Naive thymus-derived CD8-positive, alpha-beta T cell (primary cell): ENCODE measurements around the gene RNF217. TPM values are rescaled to one million over a fixed set of nuclear protein-coding genes. Genes with fewer than 3 reads are reported as not detected.
"Not testable (repeated sequence)": the region's sequence is repeated elsewhere in the genome, so short reads cannot be mapped to it uniquely, and the experiment has no call there.

ENCODE experiments used
- ATAC-seq, 2 donors: fragments of 150-1000 bp; cut with Tn5 transposase in 1 of 2; sonication (Bioruptor Pico), chemical (Tn5 transposase) in 1 of 2; 1 replicate in 1 of 2; 2 replicates in 1 of 2; pipeline ENCODE4 v1.10.0; 2021; ENCODE audit warnings: mild to moderate bottlenecking in 2 of 2, moderate library complexity in 2 of 2
- POLR2A ChIA-PET: fragments of 350-600 bp; sonication (Branson Sonifier 250); formaldehyde crosslinking; loops from one replicate; lab custom pipeline; 2021; ENCODE audit warnings: antibody characterized with exemption; lab: Charles Lee
- DNase-seq, 10 donors: peaks; one replicate each; pipeline versions ENCODE4 v3.0.0 to v3.0.0-alpha.2; 2020 to 2022
- H3K27ac Mint-ChIP-seq, 10 donors: one replicate each; pipeline ENCODE4 v1.8.0; 2020 to 2022; ENCODE audit warnings: mild to moderate bottlenecking in 10 of 10, mixed read lengths in 10 of 10, moderate library complexity in 4 of 10, inconsistent platforms in 1 of 10
- H3K27me3 Mint-ChIP-seq, 5 donors: one replicate each; pipeline ENCODE4 v1.8.0; 2021 to 2022; ENCODE audit warnings: mixed read lengths in 5 of 5
- H3K36me3 Mint-ChIP-seq, 3 donors: one replicate each; pipeline ENCODE4 v1.8.0; 2020 to 2022; ENCODE audit warnings: mixed read lengths in 3 of 3, mild to moderate bottlenecking in 2 of 3, inconsistent platforms in 1 of 3
- H3K4me1 Mint-ChIP-seq, 4 donors: one replicate each; pipeline ENCODE4 v1.8.0; 2021 to 2022; ENCODE audit warnings: mixed read lengths in 4 of 4
- H3K4me3 Mint-ChIP-seq, 10 donors: one replicate each; pipeline ENCODE4 v1.8.0; 2020 to 2022; ENCODE audit warnings: mild to moderate bottlenecking in 10 of 10, mixed read lengths in 10 of 10, moderate library complexity in 6 of 10, inconsistent platforms in 1 of 10
- H3K9me3 Mint-ChIP-seq, 9 donors: one replicate each; pipeline ENCODE4 v1.8.0; 2020 to 2022; ENCODE audit warnings: mixed read lengths in 9 of 9, mild to moderate bottlenecking in 3 of 9, inconsistent platforms in 1 of 9, moderate library complexity in 1 of 9
- polyA plus RNA-seq, 3 donors: library from polyadenylated mRNA; unstranded; fragments of 300-500 nt; fragmentation: Illumina TruSeq; gene quantifications; one replicate each; pipeline ENCODE4 v1.2.3, GENCODE V29; 2021
- total RNA-seq, 8 experiments: library from RNA in 2 of 8; stranded (reverse) in 2 of 8; gene quantifications; one replicate each; pipeline ENCODE4 v1.2.3 and lab custom pipeline; 2021 to 2026

The RNF217 gene
- total and polyA plus RNA-seq, 5 experiments from 2014 or later = 0.05 TPM; not detected in 4

DNA sequence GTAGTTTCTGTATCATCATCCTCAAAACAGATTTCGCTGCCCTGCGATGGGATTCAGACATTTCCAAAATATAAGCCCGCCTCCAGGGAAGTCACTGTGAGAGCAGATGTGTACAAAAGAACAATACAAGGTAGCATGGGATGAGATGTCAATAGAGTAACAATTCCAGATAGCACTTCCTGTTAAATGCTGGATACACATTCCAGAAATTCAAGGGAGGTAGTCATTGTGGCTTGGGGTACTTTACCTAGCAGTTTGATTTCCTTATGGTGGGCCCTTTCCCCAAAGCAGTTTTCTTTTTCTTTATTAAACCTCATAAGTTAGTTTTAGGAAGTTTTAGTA is 2.5 kb downstream of the RNF217 start:
- H3K4me1 Mint-ChIP-seq = peaks cover 7 to 17% (median 14%) of the 10 kb centered on the region in 4 donors
- no peak for ATAC-seq
- no peak overlapping the region for H3K27ac Mint-ChIP-seq
- no peak overlapping the region for H3K4me3 Mint-ChIP-seq
- peaks cover 35 to 58% (median 42%) of the 10 kb centered on the region in 5 donors for H3K27me3 Mint-ChIP-seq
- H3K9me3 Mint-ChIP-seq = peaks cover 0 to 2% (median 0%) of the 10 kb centered on the region in 9 donors
- POLR2A ChIA-PET = no interaction called here
- no peak for DNase-seq
- H3K36me3 Mint-ChIP-seq = no peaks in the 10 kb centered on the region

DNA sequence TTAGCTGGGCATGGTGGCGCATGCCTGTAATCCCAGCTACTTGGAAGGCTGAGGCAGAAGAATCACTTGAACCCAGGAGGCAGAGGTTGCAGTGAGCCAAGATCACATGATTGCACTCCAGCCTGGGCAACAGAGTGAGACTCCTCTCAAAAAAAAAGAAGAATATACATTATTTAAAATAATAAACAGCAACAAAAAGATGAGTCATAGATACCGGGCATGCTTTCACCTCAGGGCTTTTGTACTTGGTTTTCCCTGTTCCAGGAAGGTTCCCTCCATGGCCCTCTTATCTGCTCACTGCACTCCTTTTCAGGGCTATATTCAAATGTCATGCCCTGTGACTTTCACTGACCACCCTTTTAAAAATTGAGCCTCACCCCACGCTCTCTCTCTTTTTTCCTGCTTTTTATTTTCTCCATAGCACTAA is 3.2 kb downstream of the RNF217 start:
- H3K27ac Mint-ChIP-seq, DNase-seq, ATAC-seq, H3K4me3 Mint-ChIP-seq, H3K9me3 Mint-ChIP-seq, POLR2A ChIA-PET, H3K36me3 Mint-ChIP-seq: not testable (repeated sequence)
- peaks cover 31 to 51% (median 35%) of the 10 kb centered on the region in 5 donors for H3K27me3 Mint-ChIP-seq
- H3K4me1 Mint-ChIP-seq = peaks cover 7 to 17% (median 14%) of the 10 kb centered on the region in 4 donors

DNA sequence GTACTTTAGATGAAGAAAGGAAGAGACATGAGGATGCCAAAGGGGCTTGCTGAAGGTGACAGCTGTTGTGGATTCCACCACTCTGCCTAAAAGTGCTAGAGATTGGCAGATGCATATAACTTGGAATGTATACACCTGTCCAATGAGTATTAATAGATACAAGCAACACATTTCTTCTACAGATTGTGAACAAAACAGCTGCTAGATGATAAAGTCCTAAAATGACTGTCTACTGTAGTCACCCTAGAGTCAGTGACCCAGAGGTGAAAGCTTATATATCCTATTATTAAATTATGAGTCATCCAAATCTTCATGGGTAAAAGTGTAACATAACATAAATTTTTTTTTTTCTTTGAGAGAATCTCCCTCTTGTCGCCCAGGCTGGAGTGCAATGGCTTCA is 5.2 kb downstream of the RNF217 start:
- no peaks in the 10 kb centered on the region for H3K36me3 Mint-ChIP-seq
- peaks cover 4 to 9% (median 8%) of the 10 kb centered on the region in 4 donors for H3K4me1 Mint-ChIP-seq
- no peaks in the 10 kb centered on the region for H3K9me3 Mint-ChIP-seq
- H3K27ac Mint-ChIP-seq = no peak overlapping the region
- H3K4me3 Mint-ChIP-seq = no peak overlapping the region
- POLR2A ChIA-PET = no interaction called here
- DNase-seq (no peak), ATAC-seq (no peak)
- peaks cover 19 to 37% (median 26%) of the 10 kb centered on the region in 5 donors for H3K27me3 Mint-ChIP-seq

DNA sequence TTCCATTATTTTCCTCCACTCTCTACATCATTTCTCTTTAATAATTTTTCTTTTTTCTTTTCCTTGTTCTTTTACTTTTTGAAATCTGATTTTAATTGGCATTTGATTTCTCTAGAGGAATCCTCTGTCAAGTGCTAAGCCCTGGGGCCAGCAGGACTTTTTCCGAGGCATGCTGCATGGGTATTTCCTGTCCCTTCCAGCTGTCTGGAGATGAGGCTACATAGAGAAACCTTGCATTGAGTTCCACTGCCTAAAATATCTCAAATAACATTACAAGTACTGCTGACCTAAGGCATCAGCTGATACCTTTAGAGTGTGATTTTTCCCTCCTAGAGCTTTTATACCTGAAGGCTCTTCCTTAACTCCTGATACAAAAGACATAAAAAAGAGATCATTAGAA is 6.2 kb downstream of the RNF217 start:
- ATAC-seq (no peak), DNase-seq (no peak)
- no peak overlapping the region for H3K4me3 Mint-ChIP-seq
- POLR2A ChIA-PET = no interaction called here
- no peak overlapping the region for H3K27ac Mint-ChIP-seq
- no peaks in the 10 kb centered on the region for H3K36me3 Mint-ChIP-seq
- peaks cover under 1 to 4% (median 2%) of the 10 kb centered on the region in 4 donors for H3K4me1 Mint-ChIP-seq
- H3K9me3 Mint-ChIP-seq = no peaks in the 10 kb centered on the region
- H3K27me3 Mint-ChIP-seq = peaks cover 17 to 31% (median 22%) of the 10 kb centered on the region in 5 donors

DNA sequence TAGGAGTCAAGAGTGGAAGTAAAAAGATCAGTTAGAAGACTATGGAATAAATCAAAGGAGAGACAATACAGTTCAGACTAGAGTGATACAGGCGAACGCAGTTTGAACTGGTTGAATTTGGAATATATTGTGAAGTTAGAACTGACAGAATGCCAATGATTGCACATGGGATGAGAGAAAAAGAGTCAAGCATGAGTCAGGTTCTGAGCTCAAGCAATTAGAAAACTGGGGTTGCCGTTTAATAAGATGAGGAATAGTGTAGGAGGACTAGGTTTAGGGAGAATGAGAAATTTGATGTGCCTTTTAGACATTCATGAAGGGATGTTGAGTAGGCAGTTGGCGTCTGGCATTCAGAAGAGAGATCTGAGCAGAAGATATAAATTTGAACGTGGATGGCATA is 8.0 kb downstream of the RNF217 start:
- POLR2A ChIA-PET = no interaction called here
- Mint-ChIP-seq H3K27me3 (peaks cover 4 to 14% (median 9%) of the 10 kb centered on the region in 5 donors), H3K27ac (no peak overlapping the region), H3K4me1 (no peaks in the 10 kb centered on the region), H3K36me3 (no peaks in the 10 kb centered on the region), H3K9me3 (no peaks in the 10 kb centered on the region), H3K4me3 (no peak overlapping the region)
- no peak for DNase-seq
- no peak for ATAC-seq

DNA sequence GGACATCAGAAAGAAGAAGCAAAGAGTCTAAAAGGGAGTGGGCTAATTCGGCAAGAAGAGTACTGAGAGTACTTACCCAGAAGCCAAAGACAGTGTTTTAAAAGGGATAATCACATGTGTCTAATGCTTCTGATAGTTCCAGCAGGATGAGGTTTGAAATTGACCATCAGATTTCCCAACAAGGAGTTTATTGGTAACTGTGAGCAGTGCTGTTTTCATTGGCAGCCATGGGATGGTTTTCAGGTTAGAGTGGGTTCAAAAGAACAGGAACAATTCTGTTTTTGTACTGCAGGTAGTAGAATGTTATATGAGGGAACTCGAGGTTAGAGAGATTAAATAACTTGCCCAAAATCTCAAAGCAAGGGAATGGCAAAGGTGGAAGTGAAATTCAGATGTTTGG is 8.5 kb downstream of the RNF217 start:
- no peak for DNase-seq
- H3K4me3 Mint-ChIP-seq = no peak overlapping the region
- POLR2A ChIA-PET = no interaction called here

GRCh38 chr6:124973780-124974179 is 11.5 kb downstream of the RNF217 start:
- ATAC-seq (no peak), DNase-seq (no peak)
- Mint-ChIP-seq H3K4me3 (no peak overlapping the region), H3K9me3 (peaks cover 0 to 5% (median 0%) of the 10 kb centered on the region in 9 donors), H3K36me3 (peaks cover 0 to 3% (median 0%) of the 10 kb centered on the region in 3 donors), H3K27me3 (peaks cover 0 to 13% (median 4%) of the 10 kb centered on the region in 5 donors), H3K27ac (no peak overlapping the region), H3K4me1 (no peaks in the 10 kb centered on the region)
- POLR2A ChIA-PET = no interaction called here

More for the DNA sequence above, 8.5 kb downstream of the RNF217 start:
- ATAC-seq = no peak
- peaks cover 2 to 11% (median 7%) of the 10 kb centered on the region in 5 donors for H3K27me3 Mint-ChIP-seq
- H3K4me1 Mint-ChIP-seq = no peaks in the 10 kb centered on the region
- H3K36me3 Mint-ChIP-seq = no peaks in the 10 kb centered on the region
- no peaks in the 10 kb centered on the region for H3K9me3 Mint-ChIP-seq
- H3K27ac Mint-ChIP-seq = no peak overlapping the region

- no peak for DNase-seq
- H3K4me3 Mint-ChIP-seq = no peak overlapping the region
- H3K36me3 Mint-ChIP-seq = peaks cover 0 to 9% (median 0%) of the 10 kb centered on the region in 3 donors
- POLR2A ChIA-PET = no interaction called here
- H3K27me3 Mint-ChIP-seq = peaks cover 1 to 21% (median 4%) of the 10 kb centered on the region in 5 donors
- H3K27ac Mint-ChIP-seq = no peak overlapping the region
- ATAC-seq = no peak
- no peaks in the 10 kb centered on the region for H3K4me1 Mint-ChIP-seq
- peaks cover 0 to 13% (median 0%) of the 10 kb centered on the region in 9 donors for H3K9me3 Mint-ChIP-seq
These were observed 12.6 kb downstream of the RNF217 start for GRCh38 chr6:124974771-124975377.

DNA sequence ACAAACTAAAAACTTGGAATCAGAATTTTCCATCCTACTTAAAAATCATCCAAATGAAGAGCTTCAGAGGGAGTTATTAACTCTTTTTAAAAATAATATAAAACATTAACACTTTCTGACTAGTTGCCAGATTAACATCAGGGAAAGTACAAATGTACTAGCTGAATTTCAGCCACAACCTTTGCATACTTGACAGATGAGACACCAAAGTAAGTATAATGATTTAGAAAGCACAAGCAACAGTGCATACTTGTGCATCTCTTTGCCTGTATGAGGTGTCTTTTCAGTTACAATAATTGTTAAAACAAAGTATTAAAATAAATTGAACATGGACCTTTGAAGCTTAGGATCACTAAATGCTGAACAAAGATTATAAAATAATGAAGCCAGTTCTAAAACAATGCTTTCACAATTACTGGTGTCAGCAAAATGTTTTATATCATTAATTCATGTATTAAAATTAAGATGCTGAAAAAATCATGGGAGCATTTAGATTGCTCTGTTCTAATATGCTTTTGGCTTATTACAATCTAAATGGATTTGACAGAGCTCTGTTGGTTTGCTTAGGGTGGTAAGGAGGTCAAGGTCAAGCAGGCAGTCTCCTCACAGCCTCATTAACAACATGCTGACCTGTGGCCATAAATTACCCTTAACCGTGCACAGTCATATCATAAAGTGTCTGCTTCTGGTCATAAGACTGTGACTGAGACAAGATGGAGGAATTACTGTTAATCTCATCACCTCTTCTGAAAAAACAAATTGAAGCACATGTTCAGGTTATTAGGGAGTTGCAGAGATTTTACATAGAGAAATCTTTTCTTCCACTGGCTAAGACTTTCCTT is 15.1 kb downstream of the RNF217 start:
- peaks cover 3 to 21% (median 12%) of the 10 kb centered on the region in 5 donors for H3K27me3 Mint-ChIP-seq
- peaks cover 0 to 9% (median 0%) of the 10 kb centered on the region in 3 donors for H3K36me3 Mint-ChIP-seq
- DNase-seq (no peak), ATAC-seq (no peak)
- no peak overlapping the region for H3K4me3 Mint-ChIP-seq
- H3K4me1 Mint-ChIP-seq = no peaks in the 10 kb centered on the region
- POLR2A ChIA-PET = no interaction called here
- H3K9me3 Mint-ChIP-seq = peaks cover 0 to 13% (median 0%) of the 10 kb centered on the region in 9 donors
- peak overlapping the region in 1 of 10 donors; percentile 45 for H3K27ac Mint-ChIP-seq

DNA sequence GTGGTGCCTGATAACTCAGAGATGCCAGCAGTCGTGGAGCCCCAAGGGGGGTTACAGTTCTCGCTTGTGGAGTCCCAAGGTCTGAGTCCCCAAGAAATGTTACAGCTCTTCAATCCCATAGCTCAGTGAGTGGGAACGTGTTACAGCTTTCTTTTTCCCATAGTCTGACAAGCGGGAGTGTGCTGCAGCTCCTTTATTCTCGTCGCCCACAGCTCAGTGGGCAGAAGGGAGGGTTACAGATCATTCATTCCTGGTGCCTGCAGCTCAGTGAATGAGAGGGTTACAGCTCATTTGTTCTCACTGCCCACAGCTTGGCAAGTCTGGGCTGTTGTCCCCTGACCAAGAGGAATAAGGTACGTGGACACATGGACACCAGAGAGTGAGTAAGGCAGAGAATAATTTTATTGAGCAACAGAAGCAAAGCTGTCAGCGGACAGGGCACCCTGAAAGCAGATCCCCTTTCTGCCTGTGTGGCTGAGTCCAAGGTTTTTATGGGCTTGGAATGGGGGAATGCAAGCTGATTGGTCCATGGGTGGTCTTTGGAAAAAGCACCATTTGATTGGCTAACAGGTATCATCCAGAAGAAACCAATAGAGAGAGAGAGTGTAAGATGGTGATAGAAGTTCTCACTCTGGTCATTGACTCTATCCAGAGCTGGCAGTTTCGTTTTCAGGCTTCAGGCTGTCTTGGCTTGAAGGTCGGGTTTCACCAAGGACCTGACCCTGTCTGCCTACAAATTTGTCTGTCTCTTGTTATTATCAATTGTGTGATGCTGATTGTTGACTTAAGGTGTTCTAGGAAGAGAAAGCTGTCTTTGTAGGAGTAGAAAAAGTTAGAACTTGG is 16.4 kb downstream of the RNF217 start:
- Mint-ChIP-seq H3K9me3 (peaks cover 0 to 13% (median 0%) of the 10 kb centered on the region in 9 donors), H3K27me3 (peaks cover 3 to 21% (median 12%) of the 10 kb centered on the region in 5 donors), H3K4me1 (no peaks in the 10 kb centered on the region), H3K27ac (no peak overlapping the region), H3K4me3 (no peak overlapping the region), H3K36me3 (peaks cover 0 to 9% (median 0%) of the 10 kb centered on the region in 3 donors)
- ATAC-seq (no peak), DNase-seq (no peak)
- POLR2A ChIA-PET = no interaction called here

- POLR2A ChIA-PET = no interaction called here
- Mint-ChIP-seq H3K4me3 (no peak overlapping the region), H3K27me3 (peaks cover 3 to 21% (median 12%) of the 10 kb centered on the region in 5 donors), H3K4me1 (no peaks in the 10 kb centered on the region), H3K36me3 (peaks cover 0 to 9% (median 0%) of the 10 kb centered on the region in 3 donors), H3K9me3 (peaks cover 0 to 13% (median 0%) of the 10 kb centered on the region in 9 donors), H3K27ac (no peak overlapping the region)
- DNase-seq = no peak
- no peak for ATAC-seq
These were observed 17.0 kb downstream of the RNF217 start for GRCh38 chr6:124979294-124979678.

- POLR2A ChIA-PET = no interaction called here
These were observed 20.4 kb downstream of the RNF217 start for GRCh38 chr6:124982669-124983068.

More at GRCh38 chr6:124982669-124983068, 20.4 kb downstream of the RNF217 start:
- H3K27ac Mint-ChIP-seq = no peak overlapping the region
- ATAC-seq (no peak), DNase-seq (no peak)
- H3K9me3 Mint-ChIP-seq = peaks cover 0 to 13% (median 0%) of the 10 kb centered on the region in 9 donors
- no peak overlapping the region for H3K4me3 Mint-ChIP-seq
- H3K36me3 Mint-ChIP-seq = peaks cover 0 to 9% (median 0%) of the 10 kb centered on the region in 3 donors
- H3K4me1 Mint-ChIP-seq = peaks cover 0 to 3% (median 0%) of the 10 kb centered on the region in 4 donors
- peaks cover 2 to 20% (median 12%) of the 10 kb centered on the region in 5 donors for H3K27me3 Mint-ChIP-seq
